Fibroblast of lung (primary cell): ENCODE results near the gene IGFBP5.
A peak's percentile ranks its signal among the peaks of the same experiment; 100 is the strongest.

Source experiments
- CTCF ChIP-seq, 2 donors: IDR thresholded peaks in 1 of 2; conservative IDR thresholded peaks in 1 of 2; 1 replicate in 1 of 2; 2 replicates in 1 of 2; pipeline ENCODE4 v1.5.1; 2011 to 2012; ENCODE audit warnings: low read length in 2 of 2, control low read depth in 1 of 2, inconsistent platforms in 1 of 2, low read depth in 1 of 2, mild to moderate bottlenecking in 1 of 2
- EZH2 ChIP-seq: IDR thresholded peaks from 2 replicates; pipeline ENCODE4 v1.5.1; 2012; ENCODE audit warnings: low read length, control low read depth, mild to moderate bottlenecking; ENCODE audit errors: missing control alignments

DNA sequence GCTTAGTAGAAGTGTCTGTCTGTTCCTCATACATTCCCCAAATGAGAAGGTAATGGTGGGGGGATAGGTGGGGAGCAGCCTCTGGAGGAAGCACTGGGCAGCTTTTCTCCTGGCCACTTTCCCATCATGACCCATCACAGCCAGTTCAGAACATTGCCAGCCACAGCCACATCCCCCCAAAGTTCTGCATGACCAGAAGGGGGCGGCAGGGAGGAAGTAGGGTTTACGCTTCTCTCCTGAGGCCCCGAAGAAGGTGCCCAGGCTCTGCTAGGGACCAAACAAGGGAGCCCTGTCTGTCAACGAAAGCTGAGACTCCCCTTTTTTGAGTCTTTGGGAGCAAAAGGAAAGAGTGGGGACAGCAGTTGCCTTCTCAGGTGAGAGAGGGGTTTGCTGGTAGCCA, 7.7 kb downstream of the IGFBP5 start:
- peak; percentile 24 to 33 for TF ChIP-seq CTCF (conservative IDR thresholded peaks at IDR 0.05 in 1 of 2, IDR thresholded peaks at IDR 0.05 in 1 of 2; ENCODE audit: low read depth in 1 of 2, low read length in 2 of 2)
- TF ChIP-seq EZH2 = no peak
